Measurements from ENCODE around the gene PRAMEF25. TPM values are rescaled to one million over a fixed set of nuclear protein-coding genes. Genes with fewer than 3 reads are reported as not detected.
"Not testable (repeated sequence)": the region's sequence is repeated elsewhere in the genome, so short reads cannot be mapped to it uniquely, and the experiment has no call there.

Gene PRAMEF25
- not detected for total RNA-seq (2013)
- not detected for polyA plus RNA-seq
- not detected in 2 replicates for polyA minus RNA-seq
- total RNA-seq = 0 to 0.58 (median 0) reads per million in 11 experiments

DNA sequence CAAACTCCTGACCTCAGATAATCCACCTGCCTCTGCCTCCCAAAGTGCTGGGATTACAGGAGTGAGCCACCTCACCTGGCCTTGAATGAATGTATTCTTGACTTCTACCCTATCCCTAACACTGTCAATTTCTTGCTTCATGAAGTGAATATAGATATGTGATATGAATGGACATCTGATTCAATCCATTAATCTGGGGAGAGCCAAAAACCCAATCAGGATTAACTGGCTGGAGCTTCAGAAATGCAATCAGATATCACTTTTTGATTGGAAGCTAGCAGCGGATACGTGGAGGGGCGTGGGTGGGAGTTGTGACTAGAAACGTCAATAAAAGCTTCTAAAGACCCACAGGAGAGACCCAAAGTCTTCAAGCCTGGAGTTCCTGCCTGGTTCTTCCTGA, at the start of gene PRAMEF25:
PRAMEF25 (plus strand) TSS at position 301 of the 400 bp plus-strand sequence. CDS start 2,920 bp downstream, outside the sequence.
- H3K4me2 ChIP-seq (replicated peaks; ENCODE audit: extremely low read depth, low read length, poor library complexity, severe bottlenecking); DNase-seq; H3K9ac ChIP-seq (ENCODE audit: insufficient read depth, low read length, poor library complexity, severe bottlenecking); H3K27me3 ChIP-seq (ENCODE audit: control insufficient read depth in 2 of 2, insufficient read depth in 2 of 2, low read length in 2 of 2); H3K4me3 ChIP-seq (replicated peaks in 1 of 3; ENCODE audit: low read depth in 2 of 3, low read length in 3 of 3); H2AFZ ChIP-seq (ENCODE audit: insufficient read depth, low read depth, low read length, poor library complexity, severe bottlenecking); H3K79me2 ChIP-seq (ENCODE audit: insufficient read depth, low read length); H4K20me1 ChIP-seq (ENCODE audit: insufficient read depth, low read length); H3K36me3 ChIP-seq (replicated peaks in 1 of 2; ENCODE audit: control insufficient read depth in 1 of 2, insufficient read depth in 2 of 2, low read length in 2 of 2); intact Hi-C loops (cut with micrococcal nuclease); H3K4me1 Mint-ChIP-seq; H3K36me3 Mint-ChIP-seq; H3K27me3 Mint-ChIP-seq (ENCODE audit: low read depth in 3 of 3); H3K27ac ChIP-seq (ENCODE audit: low read depth in 1 of 2, low read length in 2 of 2); H3K9me3 ChIP-seq (replicated peaks in 1 of 2; ENCODE audit: control insufficient read depth in 1 of 2, insufficient read depth in 1 of 2, low read length in 2 of 2); H3K27ac Mint-ChIP-seq; H3K4me1 ChIP-seq (ENCODE audit: control insufficient read depth in 1 of 2, insufficient read depth in 2 of 2, low read length in 2 of 2); H3K9me3 Mint-ChIP-seq; H3K4me3 Mint-ChIP-seq: not testable (repeated sequence)
- no CpG with 5 or more reads among the region's 4 CpGs for WGBS (ENCODE audit: insufficient coverage)

DNA sequence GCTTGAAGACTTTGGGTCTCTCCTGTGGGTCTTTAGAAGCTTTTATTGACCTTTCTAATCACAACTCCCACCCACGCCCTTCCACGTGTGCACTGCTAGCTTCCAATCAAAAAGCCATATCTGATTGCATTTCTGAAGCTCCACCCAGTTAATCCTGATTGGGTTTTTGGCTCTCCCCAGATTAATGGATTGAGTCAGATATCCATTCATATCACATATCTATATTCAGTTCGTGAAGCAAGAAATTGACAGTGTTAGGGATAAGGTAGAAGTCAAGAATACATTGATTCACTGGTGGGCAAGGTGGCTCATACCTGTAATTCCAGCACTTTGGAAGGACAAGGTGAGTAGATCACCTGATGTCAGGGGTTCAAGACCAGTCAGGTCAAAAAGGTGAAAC, 14.1 kb upstream of the PRAMEF25 start, which contains the start of gene PRAMEF27:
PRAMEF27 (minus strand) TSS at position 101 of the 400 bp plus-strand sequence. CDS start 2,916 bp downstream, outside the sequence.
- WGBS (ENCODE audit: insufficient coverage) = no CpG with 5 or more reads among the region's 3 CpGs
- H3K4me1 Mint-ChIP-seq; H3K4me3 Mint-ChIP-seq; H3K27me3 ChIP-seq (ENCODE audit: control insufficient read depth in 2 of 2, insufficient read depth in 2 of 2, low read length in 2 of 2); intact Hi-C loops (cut with micrococcal nuclease); H3K27ac Mint-ChIP-seq; H3K4me2 ChIP-seq (replicated peaks; ENCODE audit: extremely low read depth, low read length, poor library complexity, severe bottlenecking); H3K36me3 ChIP-seq (replicated peaks in 1 of 2; ENCODE audit: control insufficient read depth in 1 of 2, insufficient read depth in 2 of 2, low read length in 2 of 2); H3K27me3 Mint-ChIP-seq (ENCODE audit: low read depth in 3 of 3); H3K9ac ChIP-seq (ENCODE audit: insufficient read depth, low read length, poor library complexity, severe bottlenecking); H4K20me1 ChIP-seq (ENCODE audit: insufficient read depth, low read length); H3K9me3 ChIP-seq (replicated peaks in 1 of 2; ENCODE audit: control insufficient read depth in 1 of 2, insufficient read depth in 1 of 2, low read length in 2 of 2); H3K9me3 Mint-ChIP-seq; H3K27ac ChIP-seq (ENCODE audit: low read depth in 1 of 2, low read length in 2 of 2); H3K79me2 ChIP-seq (ENCODE audit: insufficient read depth, low read length); H2AFZ ChIP-seq (ENCODE audit: insufficient read depth, low read depth, low read length, poor library complexity, severe bottlenecking); DNase-seq; H3K4me3 ChIP-seq (replicated peaks in 1 of 3; ENCODE audit: low read depth in 2 of 3, low read length in 3 of 3); H3K4me1 ChIP-seq (ENCODE audit: control insufficient read depth in 1 of 2, insufficient read depth in 2 of 2, low read length in 2 of 2); H3K36me3 Mint-ChIP-seq: not testable (repeated sequence)

DNA sequence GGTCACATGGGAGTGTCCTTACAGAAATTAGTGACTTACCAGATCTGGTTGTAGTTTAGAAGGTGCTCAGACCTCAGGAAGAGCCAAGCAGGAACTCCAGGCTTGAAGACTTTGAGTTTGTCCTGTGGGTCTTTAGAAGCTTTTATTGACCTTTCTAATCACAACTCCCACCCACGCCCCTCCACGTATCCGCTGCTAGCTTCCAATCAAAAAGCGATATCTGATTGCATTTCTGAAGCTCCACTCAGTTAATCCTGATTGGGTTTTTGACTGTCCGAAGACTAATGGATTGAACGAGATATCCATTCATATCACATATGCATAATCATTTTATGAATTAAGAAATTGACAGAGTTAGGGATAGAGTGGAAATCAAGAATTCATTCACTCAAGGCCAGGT, 46.2 kb downstream of the PRAMEF25 start, which contains the start of gene HNRNPCL2:
HNRNPCL2 (minus strand) TSS at position 101 of the 400 bp plus-strand sequence. CDS start 454 bp downstream, outside the sequence.
- H3K27ac Mint-ChIP-seq; H3K4me3 ChIP-seq (replicated peaks in 1 of 3; ENCODE audit: low read depth in 2 of 3, low read length in 3 of 3); H3K9me3 ChIP-seq (replicated peaks in 1 of 2; ENCODE audit: control insufficient read depth in 1 of 2, insufficient read depth in 1 of 2, low read length in 2 of 2); H3K79me2 ChIP-seq (ENCODE audit: insufficient read depth, low read length); H3K4me1 Mint-ChIP-seq; H3K4me1 ChIP-seq (ENCODE audit: control insufficient read depth in 1 of 2, insufficient read depth in 2 of 2, low read length in 2 of 2); H3K27me3 ChIP-seq (ENCODE audit: control insufficient read depth in 2 of 2, insufficient read depth in 2 of 2, low read length in 2 of 2); intact Hi-C loops (cut with micrococcal nuclease); H3K36me3 Mint-ChIP-seq; H3K36me3 ChIP-seq (replicated peaks in 1 of 2; ENCODE audit: control insufficient read depth in 1 of 2, insufficient read depth in 2 of 2, low read length in 2 of 2); H3K9me3 Mint-ChIP-seq; H2AFZ ChIP-seq (ENCODE audit: insufficient read depth, low read depth, low read length, poor library complexity, severe bottlenecking); H3K27ac ChIP-seq (ENCODE audit: low read depth in 1 of 2, low read length in 2 of 2); DNase-seq; H3K27me3 Mint-ChIP-seq (ENCODE audit: low read depth in 3 of 3); H3K4me2 ChIP-seq (replicated peaks; ENCODE audit: extremely low read depth, low read length, poor library complexity, severe bottlenecking); H3K9ac ChIP-seq (ENCODE audit: insufficient read depth, low read length, poor library complexity, severe bottlenecking); H4K20me1 ChIP-seq (ENCODE audit: insufficient read depth, low read length): not testable (repeated sequence)
- WGBS (ENCODE audit: insufficient coverage) = no CpG with 5 or more reads among the region's 6 CpGs
- peak within 1 kb of the TSS in 1 of 2 donors; percentile 16 for H3K4me3 Mint-ChIP-seq

Other genes with a start within 250 kb of the PRAMEF25 start
- gene PRAMEF11, start 239.4 kb upstream of the PRAMEF25 start, polyA plus RNA-seq = not detected
- not detected for gene HNRNPCL1, start 222.1 kb upstream of the PRAMEF25 start, polyA plus RNA-seq
- not detected for gene PRAMEF2, start 213.7 kb upstream of the PRAMEF25 start, polyA plus RNA-seq
- gene PRAMEF4, start 184.6 kb upstream of the PRAMEF25 start, polyA plus RNA-seq = not detected
- gene PRAMEF10, start 172.5 kb upstream of the PRAMEF25 start, polyA plus RNA-seq = not detected
- not detected for gene PRAMEF7, start 154.2 kb upstream of the PRAMEF25 start, polyA plus RNA-seq
- not detected for gene PRAMEF6, start 123.2 kb upstream of the PRAMEF25 start, polyA plus RNA-seq
- not detected for gene PRAMEF27, start 14.2 kb upstream of the PRAMEF25 start, polyA plus RNA-seq
- not detected for gene HNRNPCL3, start 10.0 kb upstream of the PRAMEF25 start, polyA plus RNA-seq
- not detected for gene HNRNPCL2, start 46.1 kb downstream of the PRAMEF25 start, polyA plus RNA-seq
- not detected for gene PRAMEF26, start 85.2 kb downstream of the PRAMEF25 start, polyA plus RNA-seq
- not detected for gene HNRNPCL4, start 94.9 kb downstream of the PRAMEF25 start, polyA plus RNA-seq
- not detected for gene PRAMEF9, start 101.1 kb downstream of the PRAMEF25 start, polyA plus RNA-seq
- not detected for gene PRAMEF13, start 130.6 kb downstream of the PRAMEF25 start, polyA plus RNA-seq
- gene PRAMEF18, start 155.4 kb downstream of the PRAMEF25 start, polyA plus RNA-seq = not detected
- gene PRAMEF5, start 183.4 kb downstream of the PRAMEF25 start, polyA plus RNA-seq = not detected
- gene PRAMEF8, start 214.4 kb downstream of the PRAMEF25 start, polyA plus RNA-seq = not detected
- gene PRAMEF33, start 232.8 kb downstream of the PRAMEF25 start, polyA plus RNA-seq = not detected
- gene PRAMEF15, start 244.8 kb downstream of the PRAMEF25 start, polyA plus RNA-seq = not detected

All from CD14-positive monocyte (primary cell).